ENCODE measurements around the gene TRIM29. TPM values are rescaled to one million over a fixed set of nuclear protein-coding genes. Genes with fewer than 3 reads are reported as not detected.

The TRIM29 gene
- total RNA-seq, 1 donor from 2014 or later = not detected

Other genes with a start within 250 kb of the TRIM29 start
- gene OAF, start 72.9 kb upstream of the TRIM29 start, total RNA-seq = 25.7 and 32.3 TPM in 2 replicates
- under 0.01 TPM in 1 of 2 replicates, not detected in the other for gene POU2F3, start 102.0 kb upstream of the TRIM29 start, total RNA-seq
- 6.3 and 8.5 TPM in 2 replicates for gene TLCD5, start 187.2 kb upstream of the TRIM29 start, total RNA-seq
- gene ARHGEF12, start 198.3 kb upstream of the TRIM29 start, total RNA-seq = 159 and 202 TPM in 2 replicates

Data from dermis blood vessel endothelial cell (primary cell).